NCI-H1048 (cell line): ENCODE measurements around the gene AEN.

Experiments used
- DNase-seq: peaks from one replicate; lab custom pipeline; 2025; lab: John Stamatoyannopoulos, UW

AEN gene

GRCh38 chr15:88613074-88613944 lies 7.8 kb upstream of the AEN start:
- DNase-seq = no peak

- DNase-seq = no peak
Measured at GRCh38 chr15:88615303-88616107, 5.6 kb upstream of the AEN start.

- no peak for DNase-seq
Measured at GRCh38 chr15:88616240-88616639, 4.9 kb upstream of the AEN start.

- no peak for DNase-seq
Measured at GRCh38 chr15:88617031-88617722, 4.0 kb upstream of the AEN start.

- no peak for DNase-seq
Measured at GRCh38 chr15:88617790-88618189, 3.4 kb upstream of the AEN start.

- no peak for DNase-seq
Measured at GRCh38 chr15:88618686-88619085, 2.5 kb upstream of the AEN start.

GRCh38 chr15:88619796-88620195 lies 1.3 kb upstream of the AEN start:
- no peak for DNase-seq

- no peak for DNase-seq
Measured at GRCh38 chr15:88621789-88622604, 857 bp downstream of the AEN start.

- DNase-seq = no peak
Measured at GRCh38 chr15:88622605-88622975, 1.4 kb downstream of the AEN start.

- DNase-seq = no peak
Measured at GRCh38 chr15:88623061-88623460, 1.9 kb downstream of the AEN start.

- no peak for DNase-seq
Measured at GRCh38 chr15:88623632-88624031, 2.5 kb downstream of the AEN start.

- no peak for DNase-seq
Measured at GRCh38 chr15:88624156-88624970, 3.2 kb downstream of the AEN start.

GRCh38 chr15:88624971-88625490 lies 3.9 kb downstream of the AEN start:
- no peak for DNase-seq

GRCh38 chr15:88625943-88626741 lies 5.0 kb downstream of the AEN start:
- DNase-seq = no peak

- no peak for DNase-seq
Measured at GRCh38 chr15:88627463-88627862, 6.3 kb downstream of the AEN start.

- no peak for DNase-seq
Measured at GRCh38 chr15:88628018-88628654, 7.0 kb downstream of the AEN start.

GRCh38 chr15:88629071-88629470 lies 7.9 kb downstream of the AEN start:
- DNase-seq = no peak

- DNase-seq = no peak
Measured at GRCh38 chr15:88630141-88630721, 9.1 kb downstream of the AEN start.
